GM12864 (cell line): Measurements from ENCODE around the gene KRT72.
"Not testable (repeated sequence)": the region's sequence is repeated elsewhere in the genome, so short reads cannot be mapped to it uniquely, and the experiment has no call there.

ENCODE experiments used
- DNase-seq: peaks from one replicate; pipeline ENCODE4 v3.0.0-alpha.2; 2011; ENCODE audit warnings: low read depth
- H3K4me3 ChIP-seq: 2 replicates; pipeline ENCODE4 v1.5.1; 2011; ENCODE audit warnings: mild to moderate bottlenecking, low read depth, low read length, control low read depth
- TF ChIP-seq, protein P1 (sequence below): IDR thresholded peaks from 2 replicates; pipeline ENCODE4 v1.5.1; 2011; ENCODE audit warnings: low read depth, mild to moderate bottlenecking, moderate library complexity, low read length, control low read depth, inconsistent platforms; ENCODE audit errors: missing control alignments

The KRT72 gene

DNA sequence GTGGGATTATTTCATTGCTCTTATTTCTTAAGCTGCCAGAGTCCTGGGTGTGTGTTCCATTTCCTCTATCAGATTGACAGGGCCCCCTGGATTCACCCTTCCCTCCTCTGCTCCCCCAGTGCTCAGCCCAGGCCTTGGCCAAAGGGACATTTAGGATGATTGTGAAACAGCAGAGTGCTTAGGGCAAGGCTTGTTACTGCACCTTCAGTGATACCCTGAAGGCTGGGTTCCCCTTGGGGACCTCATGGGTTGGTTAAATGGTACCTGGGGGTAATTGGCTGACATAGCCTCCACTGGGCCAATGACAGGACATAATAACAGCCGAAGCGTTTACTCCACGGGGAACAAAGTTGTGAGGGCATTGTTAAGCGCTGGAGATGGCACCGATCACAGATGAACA lies 1.3 kb upstream of the KRT72 start:
- no peak for DNase-seq
- TF ChIP-seq, protein P1, sequence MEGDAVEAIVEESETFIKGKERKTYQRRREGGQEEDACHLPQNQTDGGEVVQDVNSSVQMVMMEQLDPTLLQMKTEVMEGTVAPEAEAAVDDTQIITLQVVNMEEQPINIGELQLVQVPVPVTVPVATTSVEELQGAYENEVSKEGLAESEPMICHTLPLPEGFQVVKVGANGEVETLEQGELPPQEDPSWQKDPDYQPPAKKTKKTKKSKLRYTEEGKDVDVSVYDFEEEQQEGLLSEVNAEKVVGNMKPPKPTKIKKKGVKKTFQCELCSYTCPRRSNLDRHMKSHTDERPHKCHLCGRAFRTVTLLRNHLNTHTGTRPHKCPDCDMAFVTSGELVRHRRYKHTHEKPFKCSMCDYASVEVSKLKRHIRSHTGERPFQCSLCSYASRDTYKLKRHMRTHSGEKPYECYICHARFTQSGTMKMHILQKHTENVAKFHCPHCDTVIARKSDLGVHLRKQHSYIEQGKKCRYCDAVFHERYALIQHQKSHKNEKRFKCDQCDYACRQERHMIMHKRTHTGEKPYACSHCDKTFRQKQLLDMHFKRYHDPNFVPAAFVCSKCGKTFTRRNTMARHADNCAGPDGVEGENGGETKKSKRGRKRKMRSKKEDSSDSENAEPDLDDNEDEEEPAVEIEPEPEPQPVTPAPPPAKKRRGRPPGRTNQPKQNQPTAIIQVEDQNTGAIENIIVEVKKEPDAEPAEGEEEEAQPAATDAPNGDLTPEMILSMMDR, result no peak
- no peak overlapping the region for H3K4me3 ChIP-seq

DNA sequence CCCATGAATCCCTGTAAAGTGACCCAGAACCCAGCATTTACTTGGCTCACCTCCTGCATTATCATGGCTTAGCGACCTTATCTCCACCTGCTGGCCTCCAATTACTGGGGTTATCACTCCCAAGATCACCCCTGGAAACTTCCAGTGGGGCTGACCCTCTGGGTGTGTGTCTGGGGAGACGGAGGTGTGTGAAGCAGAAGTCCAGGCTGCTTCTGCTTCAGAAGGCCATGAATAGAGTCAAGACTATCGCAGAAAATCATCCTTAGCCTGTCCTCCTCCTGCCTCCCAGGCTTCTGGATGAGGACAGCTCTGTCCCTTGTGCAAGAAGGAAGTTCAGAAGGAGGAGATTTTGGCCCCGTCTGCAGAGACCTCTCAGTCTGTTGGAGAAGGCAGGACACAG lies 408 bp upstream of the KRT72 start:
- H3K4me3 ChIP-seq, result no peak overlapping the region
- TF ChIP-seq, protein P1, result no peak
- DNase-seq, result no peak

DNA sequence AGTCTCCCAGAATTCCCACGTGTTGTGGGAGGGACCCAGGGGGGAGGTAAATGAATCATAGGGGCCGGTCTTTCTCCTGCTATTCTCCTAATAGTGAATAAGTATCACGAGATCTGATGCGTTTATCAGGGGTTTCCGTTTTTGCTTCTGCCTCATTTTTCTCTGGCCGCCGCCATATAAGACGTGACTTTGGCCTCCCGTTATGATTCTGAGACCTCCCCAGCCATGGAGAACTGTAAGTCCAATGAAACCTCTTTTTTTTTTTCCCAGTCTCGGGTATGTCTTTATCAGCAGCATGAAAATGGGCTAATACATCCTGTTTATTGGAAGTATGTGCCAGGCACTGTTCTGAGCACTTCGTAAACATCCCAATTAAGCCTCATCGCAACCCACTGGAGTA lies 788 bp downstream of the KRT72 start:
- TF ChIP-seq, protein P1, result no peak
- H3K4me3 ChIP-seq, result no peak overlapping the region
- no peak for DNase-seq

DNA sequence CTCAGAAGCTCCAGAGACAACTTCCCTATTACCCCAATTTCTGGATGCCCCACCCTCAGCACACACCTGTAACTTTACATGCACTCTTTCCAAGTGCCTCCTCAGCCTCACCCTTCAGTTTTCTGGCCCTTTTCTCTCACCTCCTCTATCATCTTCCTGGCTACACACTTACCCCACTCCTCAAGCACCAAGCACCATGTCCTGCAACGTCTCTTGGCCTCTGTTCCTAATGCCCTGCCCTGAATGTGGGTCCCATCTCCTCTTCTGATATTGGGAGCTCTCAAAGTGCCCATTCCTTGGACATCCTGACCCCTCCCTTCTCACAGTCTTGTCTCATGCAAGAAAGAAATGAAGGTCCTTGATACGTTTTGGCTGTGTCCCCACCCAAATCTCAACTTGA lies 1.2 kb downstream of the KRT72 start:
- TF ChIP-seq, protein P1, result no peak
- no peak for DNase-seq
- no peak overlapping the region for H3K4me3 ChIP-seq

DNA sequence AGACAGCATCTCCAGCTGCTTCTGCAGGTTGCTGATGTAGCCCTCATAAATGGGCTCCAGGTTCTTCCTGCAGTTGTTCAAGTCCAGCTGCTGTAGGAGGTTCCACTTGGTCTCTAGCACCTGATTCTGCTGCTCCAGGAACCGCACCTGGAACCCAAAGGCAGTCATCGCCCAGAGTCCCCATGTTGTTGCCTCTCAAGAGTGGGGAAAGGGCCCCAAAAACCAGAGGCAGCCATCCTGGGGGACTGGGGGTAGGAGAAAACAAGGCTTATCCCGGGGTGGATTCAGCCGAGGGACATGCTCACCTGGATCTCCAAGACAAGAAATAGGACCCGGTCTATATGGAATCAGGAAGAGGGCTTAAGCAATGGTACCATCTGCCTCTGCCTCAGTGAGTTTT lies 2.3 kb downstream of the KRT72 start:
- TF ChIP-seq, protein P1, result no peak
- no peak overlapping the region for H3K4me3 ChIP-seq
- no peak for DNase-seq

DNA sequence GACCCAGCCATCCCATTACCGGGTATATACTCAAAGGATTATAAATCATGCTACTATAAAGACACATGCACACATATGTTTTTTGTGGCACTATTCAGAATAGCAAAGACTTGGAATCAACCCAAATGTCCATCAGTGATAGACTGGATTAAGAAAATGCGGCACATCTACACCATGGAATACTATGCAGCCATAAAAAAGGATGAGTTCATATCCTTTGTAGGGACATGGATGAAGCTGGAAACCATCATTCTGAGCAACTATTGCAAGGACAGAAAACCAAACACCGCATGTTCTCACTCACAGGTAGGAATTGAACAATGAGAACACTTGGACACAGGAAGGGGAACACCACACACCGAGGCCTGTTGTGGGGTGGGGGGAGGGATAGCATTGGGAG lies 7.0 kb downstream of the KRT72 start:
- not testable (repeated sequence) for DNase-seq, H3K4me3 ChIP-seq

DNA sequence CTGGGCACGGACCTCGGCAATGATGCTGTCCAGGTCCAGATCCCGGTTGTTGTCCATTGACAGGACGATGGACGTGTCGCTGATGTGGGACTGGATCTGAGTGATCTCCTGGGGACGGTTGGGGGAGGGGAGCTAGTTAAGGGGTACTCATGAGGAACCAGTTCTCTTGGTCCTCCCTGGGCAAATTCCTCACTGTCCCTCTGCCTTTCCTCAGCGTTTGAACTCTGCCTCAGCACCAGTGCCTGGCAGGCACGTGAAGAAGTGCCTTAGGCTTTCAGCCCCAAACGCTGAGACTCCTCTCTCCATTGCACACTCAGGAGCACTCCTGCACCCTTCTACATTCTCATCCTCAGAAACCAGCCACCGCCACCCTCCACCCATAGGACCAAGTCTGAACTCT lies 9.7 kb downstream of the KRT72 start:
- TF ChIP-seq, protein P1, result no peak
- no peak overlapping the region for H3K4me3 ChIP-seq
- no peak for DNase-seq

DNA sequence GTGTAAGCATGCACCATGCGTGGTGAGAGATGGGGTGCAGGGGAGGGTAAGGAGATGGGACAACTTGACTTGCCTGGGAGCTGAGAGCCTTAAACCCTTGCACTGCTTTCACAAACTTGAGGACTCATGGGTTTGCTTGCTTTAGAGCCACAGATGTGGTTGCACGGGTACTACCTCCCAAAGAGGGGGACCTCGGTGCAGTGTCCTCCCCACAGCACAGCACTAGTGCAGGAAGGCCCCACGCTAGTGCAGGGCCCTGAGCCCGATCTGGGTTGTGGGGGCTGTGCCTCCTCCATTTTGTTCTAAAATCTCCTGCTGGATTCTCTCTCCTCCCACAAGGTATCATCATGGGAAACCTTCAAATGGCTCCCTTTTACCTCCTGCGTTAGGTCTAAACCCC lies 11.2 kb downstream of the KRT72 start:
- H3K4me3 ChIP-seq, result no peak overlapping the region
- TF ChIP-seq, protein P1, result no peak
- DNase-seq, result no peak
